Epithelial cell of proximal tubule (primary cell): Measurements from ENCODE around the gene FHIT. TPM values are rescaled to one million over a fixed set of nuclear protein-coding genes. Genes with fewer than 3 reads are reported as not detected.
"Not testable (repeated sequence)": the region's sequence is repeated elsewhere in the genome, so short reads cannot be mapped to it uniquely, and the experiment has no call there.

Experiments used
- DNase-seq: peaks from one replicate; pipeline ENCODE4 v3.0.0-alpha.2; 2011; ENCODE audit warnings: low read depth
- H3K4me3 ChIP-seq: 2 replicates; pipeline ENCODE4 v1.5.1; 2011; ENCODE audit warnings: low read depth, mild to moderate bottlenecking, low read length
- total RNA-seq: library from RNA; depleted of rRNA; stranded (reverse); fragments of >200 nt; gene quantifications from 2 replicates; pipeline ENCODE4 v1.2.3, GENCODE V29; 2015
- TF ChIP-seq, protein P1 (sequence below): conservative IDR thresholded peaks from 2 replicates; pipeline ENCODE4 v1.5.1; 2012; ENCODE audit warnings: low read depth, mild to moderate bottlenecking, low read length

Gene FHIT
- total RNA-seq, 1 donor from 2014 or later: 3.7 TPM

DNA sequence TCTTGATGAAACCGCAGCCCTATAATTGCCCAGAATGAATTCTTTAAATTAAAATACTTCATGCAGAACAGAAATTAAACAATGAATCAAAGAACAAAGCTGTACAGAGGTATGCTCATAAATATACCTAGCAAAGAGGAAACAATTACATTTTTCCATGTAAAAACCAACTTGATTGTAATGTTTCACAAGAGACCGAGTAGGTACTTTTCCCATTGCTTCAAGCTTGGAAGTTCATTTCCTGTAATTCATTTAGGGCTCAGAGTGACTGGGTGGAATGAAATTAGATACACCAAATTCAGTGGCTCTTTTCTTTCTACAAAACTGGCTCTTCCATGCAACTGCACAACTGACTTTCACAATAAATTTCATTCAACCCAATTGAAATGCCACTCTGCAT is 51.4 kb downstream of the FHIT start:
- no peak overlapping the region for H3K4me3 ChIP-seq
- TF ChIP-seq, protein P1, sequence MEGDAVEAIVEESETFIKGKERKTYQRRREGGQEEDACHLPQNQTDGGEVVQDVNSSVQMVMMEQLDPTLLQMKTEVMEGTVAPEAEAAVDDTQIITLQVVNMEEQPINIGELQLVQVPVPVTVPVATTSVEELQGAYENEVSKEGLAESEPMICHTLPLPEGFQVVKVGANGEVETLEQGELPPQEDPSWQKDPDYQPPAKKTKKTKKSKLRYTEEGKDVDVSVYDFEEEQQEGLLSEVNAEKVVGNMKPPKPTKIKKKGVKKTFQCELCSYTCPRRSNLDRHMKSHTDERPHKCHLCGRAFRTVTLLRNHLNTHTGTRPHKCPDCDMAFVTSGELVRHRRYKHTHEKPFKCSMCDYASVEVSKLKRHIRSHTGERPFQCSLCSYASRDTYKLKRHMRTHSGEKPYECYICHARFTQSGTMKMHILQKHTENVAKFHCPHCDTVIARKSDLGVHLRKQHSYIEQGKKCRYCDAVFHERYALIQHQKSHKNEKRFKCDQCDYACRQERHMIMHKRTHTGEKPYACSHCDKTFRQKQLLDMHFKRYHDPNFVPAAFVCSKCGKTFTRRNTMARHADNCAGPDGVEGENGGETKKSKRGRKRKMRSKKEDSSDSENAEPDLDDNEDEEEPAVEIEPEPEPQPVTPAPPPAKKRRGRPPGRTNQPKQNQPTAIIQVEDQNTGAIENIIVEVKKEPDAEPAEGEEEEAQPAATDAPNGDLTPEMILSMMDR: no peak
- no peak for DNase-seq

DNA sequence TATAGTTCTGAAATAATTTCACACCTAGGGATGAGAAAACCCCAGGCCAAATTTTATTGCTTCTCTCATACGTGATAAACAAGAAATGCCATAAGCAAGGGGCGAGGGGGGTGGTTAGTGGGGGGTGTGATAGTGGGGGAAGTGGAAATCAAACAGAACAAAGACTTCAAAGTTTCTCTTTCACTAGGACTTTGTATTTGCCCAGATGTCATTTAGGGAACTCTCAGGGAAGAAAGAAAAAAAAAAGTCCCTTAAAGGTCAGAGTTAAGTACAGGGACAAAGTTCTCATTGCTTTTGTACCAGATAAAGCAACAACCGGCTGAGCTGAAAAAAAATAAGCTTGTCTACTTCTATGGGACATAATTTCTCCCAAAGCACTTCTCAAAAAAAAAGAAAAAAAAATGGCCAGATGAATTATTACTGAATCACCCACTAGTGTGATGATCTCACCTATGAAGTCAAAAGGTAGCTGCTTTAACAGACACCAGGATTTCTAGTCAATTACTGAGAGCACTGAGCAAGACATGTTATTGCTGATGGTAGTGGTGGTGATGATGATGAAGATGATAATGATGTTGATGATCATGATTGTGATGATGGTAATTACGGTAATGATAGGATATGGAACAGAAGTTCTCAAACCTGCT is 56.2 kb downstream of the FHIT start:
- DNase-seq: no peak
- TF ChIP-seq, protein P1: no peak
- no peak overlapping the region for H3K4me3 ChIP-seq

DNA sequence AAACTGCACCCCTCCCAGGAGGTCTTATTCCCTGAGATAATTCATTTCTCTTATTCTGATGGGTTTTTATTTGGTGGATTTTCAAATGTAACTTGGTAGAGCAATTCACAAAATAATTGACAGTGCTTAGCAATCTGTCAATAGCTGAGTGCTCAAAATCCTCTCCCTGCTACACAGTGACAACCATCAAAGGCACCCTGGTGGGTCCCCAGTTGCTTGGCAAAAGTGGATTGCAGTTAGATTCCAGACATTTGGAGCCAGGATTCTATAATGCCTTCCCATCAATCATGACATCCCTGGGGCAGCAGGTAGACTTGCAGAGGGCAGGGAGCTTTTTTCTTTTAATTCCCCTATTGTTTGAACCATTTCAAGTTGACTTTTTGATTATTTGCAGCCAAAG is 59.0 kb downstream of the FHIT start:
- H3K4me3 ChIP-seq: no peak overlapping the region
- TF ChIP-seq, protein P1: no peak
- DNase-seq: no peak

DNA sequence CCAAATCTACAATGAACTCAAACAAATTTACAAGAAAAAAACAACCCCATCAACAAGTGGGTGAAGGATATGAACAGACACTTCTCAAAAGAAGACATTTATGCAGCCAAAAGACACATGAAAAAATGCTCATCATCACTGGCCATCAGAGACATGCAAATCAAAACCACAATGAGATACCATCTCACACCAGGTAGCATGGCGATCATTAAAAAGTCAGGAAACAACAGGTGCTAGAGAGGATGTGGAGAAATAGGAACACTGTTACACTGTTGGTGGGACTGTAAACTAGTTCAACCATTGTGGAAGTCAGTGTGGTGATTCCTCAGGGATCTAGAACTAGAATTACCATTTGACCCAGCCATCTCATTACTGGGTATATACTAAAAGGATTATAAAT is 61.0 kb downstream of the FHIT start:
- not testable (repeated sequence) for H3K4me3 ChIP-seq, DNase-seq

DNA sequence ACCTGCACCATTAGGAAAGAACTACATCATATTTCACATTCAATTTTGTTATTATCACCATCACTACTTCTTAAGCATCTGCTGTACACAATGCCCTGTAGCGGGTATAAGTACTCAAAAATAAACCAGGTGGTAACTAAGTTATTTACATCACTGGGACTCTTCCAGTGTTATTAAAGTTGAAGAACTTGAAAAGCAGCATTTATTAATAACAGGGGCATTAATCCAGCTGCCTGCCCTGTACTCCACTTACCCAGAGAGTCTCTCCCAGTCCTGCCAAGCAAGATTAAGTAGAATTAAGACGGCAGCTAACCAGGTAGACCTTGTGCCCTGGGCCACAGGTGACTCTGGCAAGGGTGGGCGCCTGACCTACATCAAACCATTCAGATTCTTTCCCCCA is 65.2 kb downstream of the FHIT start:
- H3K4me3 ChIP-seq: no peak overlapping the region
- TF ChIP-seq, protein P1: no peak
- no peak for DNase-seq

DNA sequence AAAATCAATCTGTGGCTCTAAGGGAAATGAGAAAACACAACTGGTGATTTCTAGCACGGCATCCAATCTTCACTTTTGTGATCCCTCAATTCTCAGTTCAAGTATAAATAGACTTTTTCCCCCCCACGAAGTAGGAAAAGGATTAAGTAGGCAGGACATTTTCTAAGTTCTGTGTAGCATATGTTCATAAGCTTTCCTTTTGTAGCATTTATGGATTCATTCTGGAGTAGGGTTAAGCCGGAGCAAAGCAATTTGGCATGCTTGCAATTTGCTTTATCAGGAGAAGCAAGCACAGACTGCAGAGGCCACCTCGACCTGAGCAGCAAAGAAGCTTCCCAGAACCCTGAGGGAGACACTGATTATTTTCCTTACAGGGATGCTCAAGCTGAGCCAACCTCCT is 66.3 kb downstream of the FHIT start:
- TF ChIP-seq, protein P1: no peak
- no peak overlapping the region for H3K4me3 ChIP-seq
- no peak for DNase-seq

DNA sequence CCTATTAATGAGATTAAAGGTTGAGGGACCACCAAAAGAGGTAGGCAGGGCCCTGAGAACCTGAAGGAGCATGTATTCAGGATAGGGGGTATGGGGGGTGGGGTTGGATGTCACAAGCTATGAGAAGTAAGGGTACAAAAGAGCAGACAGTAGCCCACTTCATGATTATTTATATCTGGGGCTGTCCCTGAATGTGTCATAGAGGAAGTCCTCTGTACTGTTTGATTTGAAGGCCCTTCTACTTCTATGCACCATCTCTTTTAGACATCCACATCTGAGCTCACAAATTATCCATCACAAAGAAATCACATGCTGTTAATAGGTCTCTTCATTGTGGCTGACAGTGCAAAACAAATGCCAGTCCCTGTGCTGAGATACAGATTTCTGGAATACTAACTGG is 68.6 kb downstream of the FHIT start:
- DNase-seq: no peak
- H3K4me3 ChIP-seq: no peak overlapping the region
- TF ChIP-seq, protein P1: no peak
